ENCODE results near the gene C1orf210. TPM values are rescaled to one million over a fixed set of nuclear protein-coding genes. Genes with fewer than 3 reads are reported as not detected.

The C1orf210 gene
- total and polyA plus RNA-seq, 9 of the 15 experiments (the other 6 are each of a cell fraction or from before 2014, with no cell fraction given): 0.21 TPM; not detected in 8

DNA sequence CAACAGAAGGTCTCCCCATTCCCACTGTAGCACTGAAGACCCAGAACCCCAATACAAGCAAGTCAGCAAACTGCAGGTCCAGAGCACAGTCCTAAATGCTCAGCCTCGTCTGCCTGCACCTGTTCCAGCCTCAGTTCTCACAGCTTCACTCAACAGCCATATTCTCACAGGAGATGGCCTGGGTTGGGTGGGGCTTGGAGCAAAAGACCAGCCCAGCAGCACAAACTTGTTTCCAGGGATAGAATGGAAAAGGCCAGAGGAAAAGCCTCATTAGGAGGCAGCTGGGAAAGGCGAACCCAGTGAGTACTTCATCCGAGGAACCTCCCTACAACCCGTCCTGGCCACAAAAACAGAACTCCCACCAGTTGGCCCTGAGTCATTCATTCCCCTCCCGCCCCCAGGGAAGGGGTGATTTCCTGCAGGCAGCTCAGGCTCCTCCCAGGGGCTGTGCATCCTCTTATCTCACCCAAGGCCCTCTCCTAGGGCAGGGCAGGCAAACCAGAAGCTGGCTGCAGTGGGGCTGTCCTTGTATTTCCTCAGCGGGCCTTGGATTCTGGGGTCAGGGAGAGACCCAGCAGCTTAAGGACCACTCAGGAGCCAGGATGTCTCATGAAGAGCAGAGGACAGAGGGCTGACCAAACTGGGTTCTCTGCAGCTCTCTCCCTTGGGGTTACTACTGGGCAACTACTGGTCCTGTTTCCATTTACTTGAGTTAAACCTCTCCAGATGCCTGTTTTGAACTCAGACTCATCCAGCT, 44.8 kb upstream of the C1orf210 start (continued):
- no peak for TF ChIP-seq NEUROD1 (IDR thresholded peaks at IDR 0.05; ENCODE audit: borderline replicate concordance, low read depth, low read length, partially characterized antibody)
- TF ChIP-seq, protein P1, sequence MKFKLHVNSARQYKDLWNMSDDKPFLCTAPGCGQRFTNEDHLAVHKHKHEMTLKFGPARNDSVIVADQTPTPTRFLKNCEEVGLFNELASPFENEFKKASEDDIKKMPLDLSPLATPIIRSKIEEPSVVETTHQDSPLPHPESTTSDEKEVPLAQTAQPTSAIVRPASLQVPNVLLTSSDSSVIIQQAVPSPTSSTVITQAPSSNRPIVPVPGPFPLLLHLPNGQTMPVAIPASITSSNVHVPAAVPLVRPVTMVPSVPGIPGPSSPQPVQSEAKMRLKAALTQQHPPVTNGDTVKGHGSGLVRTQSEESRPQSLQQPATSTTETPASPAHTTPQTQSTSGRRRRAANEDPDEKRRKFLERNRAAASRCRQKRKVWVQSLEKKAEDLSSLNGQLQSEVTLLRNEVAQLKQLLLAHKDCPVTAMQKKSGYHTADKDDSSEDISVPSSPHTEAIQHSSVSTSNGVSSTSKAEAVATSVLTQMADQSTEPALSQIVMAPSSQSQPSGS (CRISPR knock-in tag; IDR thresholded peaks at IDR 0.05): no peak
- peak; percentile 87 for TF ChIP-seq HDAC2 (IDR thresholded peaks at IDR 0.05)
- TF ChIP-seq PRMT5 (CRISPR knock-in tag; IDR thresholded peaks at IDR 0.05): no peak
- TF ChIP-seq BRD9 (IDR thresholded peaks at IDR 0.05; ENCODE audit: low read depth, partially characterized antibody): peak; percentile 62
- peak; percentile 27; the same call in 1 of the 2 replicates for TF ChIP-seq CBFA2T2 (conservative IDR thresholded peaks at IDR 0.05)
- TF ChIP-seq NFIC (IDR thresholded peaks at IDR 0.05): peak; percentile 36; the same call in 1 of the 2 replicates
- TF ChIP-seq LEF1 (IDR thresholded peaks at IDR 0.05): peak; percentile 70
- no peak for TF ChIP-seq ZNF311 (CRISPR knock-in tag; IDR thresholded peaks at IDR 0.05)
- TF ChIP-seq ZKSCAN1 (IDR thresholded peaks at IDR 0.05; ENCODE audit: low read depth, low read length): 0 out of 2 replicates have a peak, but pooled peaks have one; percentile 47
- TF ChIP-seq ARNT (IDR thresholded peaks at IDR 0.05): 0 out of 4 replicates have a peak, but pooled peaks of 1 of the 2 experiments have one; percentile 14
- TF ChIP-seq ZNF384 (IDR thresholded peaks at IDR 0.05; ENCODE audit: low read depth, low read length): no peak
- peak; percentile 55 for TF ChIP-seq MYC (IDR thresholded peaks at IDR 0.05; ENCODE audit: low read depth, low read length)
- no peak for TF ChIP-seq MYC (CRISPR knock-in tag; IDR thresholded peaks at IDR 0.05; ENCODE audit: borderline replicate concordance, low read depth)
- TF ChIP-seq ZNF24 (IDR thresholded peaks at IDR 0.05): peak; percentile 97
- TF ChIP-seq, protein P2, sequence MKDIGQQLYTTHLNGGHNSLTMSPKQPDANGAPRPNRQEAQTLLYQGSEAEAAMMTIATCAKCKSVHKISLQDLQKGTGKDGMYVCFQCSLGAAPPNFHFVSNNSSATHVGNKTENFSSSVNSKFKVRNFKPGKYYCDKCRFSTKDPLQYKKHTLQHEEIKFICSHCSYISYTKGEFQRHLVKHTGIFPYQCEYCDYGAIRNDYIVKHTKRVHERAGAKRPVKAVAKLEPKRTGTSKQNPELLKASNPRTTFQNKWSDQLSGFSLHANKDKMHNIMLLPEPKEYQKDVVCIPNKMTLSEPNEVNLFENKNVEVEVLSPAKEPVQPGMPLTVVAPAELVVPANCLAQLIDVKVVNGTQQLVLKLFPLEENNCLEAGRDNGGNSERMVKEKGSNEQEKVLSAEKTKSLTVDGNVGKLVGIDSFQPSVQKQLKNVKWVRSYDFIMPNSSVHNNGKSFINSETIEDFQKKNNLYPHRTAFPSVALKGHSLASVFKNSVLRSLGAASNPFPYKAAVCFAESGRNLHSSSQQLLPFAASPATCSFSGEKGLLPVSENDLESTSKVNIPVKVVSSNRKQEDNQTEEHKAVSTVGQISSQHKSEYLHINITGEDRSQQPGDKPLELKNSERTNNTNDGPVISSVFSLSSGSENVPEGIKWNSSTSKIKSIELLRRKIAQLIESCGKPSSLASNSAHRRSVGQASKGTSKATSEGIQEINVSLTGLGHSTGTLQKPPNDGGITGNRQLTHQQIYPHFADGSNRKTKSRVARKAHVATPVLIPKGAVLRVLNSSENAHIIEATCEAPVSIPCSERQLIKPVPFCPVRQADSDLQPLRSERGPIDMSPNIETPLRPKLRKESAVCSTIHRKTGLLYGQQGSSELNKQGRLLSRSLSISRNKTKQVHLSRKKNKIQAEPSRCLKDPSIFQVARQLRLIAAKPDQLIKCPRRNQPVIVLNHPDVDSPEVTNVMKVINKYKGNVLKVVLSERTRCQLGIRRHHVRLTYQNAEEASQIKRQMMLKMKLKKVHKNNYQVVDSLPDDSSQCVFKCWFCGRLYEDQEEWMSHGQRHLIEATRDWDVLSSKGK (CRISPR knock-in tag; IDR thresholded peaks at IDR 0.05): no peak
- TF ChIP-seq POLR2A (conservative IDR thresholded peaks at IDR 0.05): peak; percentile 75
- TF ChIP-seq, protein P3, sequence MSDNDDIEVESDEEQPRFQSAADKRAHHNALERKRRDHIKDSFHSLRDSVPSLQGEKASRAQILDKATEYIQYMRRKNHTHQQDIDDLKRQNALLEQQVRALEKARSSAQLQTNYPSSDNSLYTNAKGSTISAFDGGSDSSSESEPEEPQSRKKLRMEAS (CRISPR knock-in tag; IDR thresholded peaks at IDR 0.05): no peak; the same call in 1 of the 2 replicates
- TF ChIP-seq GABPB1 (CRISPR knock-in tag; IDR thresholded peaks at IDR 0.05): peak; percentile 49; the same call in 1 of the 2 replicates
- TF ChIP-seq NBN (IDR thresholded peaks at IDR 0.05; ENCODE audit: low read depth): peak; percentile 66; the same call in 1 of the 2 replicates
- TF ChIP-seq MCM2 (IDR thresholded peaks at IDR 0.05; ENCODE audit: low read depth): no peak
- peak; percentile 81 for TF ChIP-seq TBP (optimal IDR thresholded peaks at IDR 0.05; ENCODE audit: low read depth, low read length)
- no peak for TF ChIP-seq COPS2 (conservative IDR thresholded peaks at IDR 0.05)
- no peak for TF ChIP-seq SRSF1 (IDR thresholded peaks at IDR 0.05; ENCODE audit: low read depth, low read length)
- peak; percentile 13 for TF ChIP-seq MEIS2 (IDR thresholded peaks at IDR 0.05; ENCODE audit: partially characterized antibody)
- peak; percentile 60 for TF ChIP-seq TAF1 (IDR thresholded peaks at IDR 0.05; ENCODE audit: control insufficient read depth, extremely low read depth, insufficient read depth, low read length, severe bottlenecking)
- peak; percentile 92; the same call in 1 of the 2 replicates for TF ChIP-seq CTBP1 (IDR thresholded peaks at IDR 0.05; ENCODE audit: borderline replicate concordance)
